Activated effector memory CD4-positive, alpha-beta T cell treated with Interleukin-2 at 50 U/mL for 16 hours (primary cell): ENCODE results near the gene ZBTB12.
"Not testable (repeated sequence)": the region's sequence is repeated elsewhere in the genome, so short reads cannot be mapped to it uniquely, and the experiment has no call there.

Experiments
- DNase-seq: peaks from one replicate; pipeline ENCODE4 v3.0.0-alpha.2; 2020

ZBTB12 gene

GRCh38 chr6:31919624-31920303 lies 17.9 kb upstream of the ZBTB12 start:
- DNase-seq = no peak

GRCh38 chr6:31918069-31918720 lies 16.3 kb upstream of the ZBTB12 start:
- no peak for DNase-seq

GRCh38 chr6:31915756-31916155 lies 13.9 kb upstream of the ZBTB12 start:
- DNase-seq = no peak

- DNase-seq = no peak
Measured at GRCh38 chr6:31915351-31915750, 13.5 kb upstream of the ZBTB12 start.

GRCh38 chr6:31911826-31912585 lies 10.1 kb upstream of the ZBTB12 start:
- DNase-seq = no peak

GRCh38 chr6:31909298-31909697 lies 7.4 kb upstream of the ZBTB12 start:
- not testable (repeated sequence) for DNase-seq

GRCh38 chr6:31908791-31909190 lies 6.9 kb upstream of the ZBTB12 start:
- DNase-seq = no peak

- DNase-seq = not testable (repeated sequence)
Measured at GRCh38 chr6:31908255-31908654, 6.4 kb upstream of the ZBTB12 start.

GRCh38 chr6:31907158-31907813 lies 5.4 kb upstream of the ZBTB12 start:
- no peak for DNase-seq

- not testable (repeated sequence) for DNase-seq
Measured at GRCh38 chr6:31906727-31907126, 4.8 kb upstream of the ZBTB12 start.

GRCh38 chr6:31906122-31906521 lies 4.2 kb upstream of the ZBTB12 start:
- DNase-seq = no peak

- no peak for DNase-seq
Measured at GRCh38 chr6:31905041-31905440, 3.2 kb upstream of the ZBTB12 start.

GRCh38 chr6:31903957-31904356 lies 2.1 kb upstream of the ZBTB12 start:
- DNase-seq = no peak

- peak; percentile 55 for DNase-seq
Measured at GRCh38 chr6:31901415-31901952, 402 bp downstream of the ZBTB12 start.

- DNase-seq = no peak
Measured at GRCh38 chr6:31900917-31901414, 920 bp downstream of the ZBTB12 start.

- DNase-seq = no peak
Measured at GRCh38 chr6:31899882-31900722, 1.8 kb downstream of the ZBTB12 start.

- no peak for DNase-seq
Measured at GRCh38 chr6:31899215-31899614, 2.7 kb downstream of the ZBTB12 start.

GRCh38 chr6:31898383-31899011 lies 3.4 kb downstream of the ZBTB12 start:
- no peak for DNase-seq

- peak; percentile 81 for DNase-seq
Measured at GRCh38 chr6:31897612-31898382, 4.1 kb downstream of the ZBTB12 start, which contains the start of gene EHMT2. Gene EHMT2, minus strand, starts transcription at chr6:31897698. Its CDS starts 21 bp downstream, at chr6:31897677.

- no peak for DNase-seq
Measured at GRCh38 chr6:31896856-31897611, 4.9 kb downstream of the ZBTB12 start.
